GM19351 (cell line): ENCODE data around the gene PLEKHA7.

ENCODE experiments used
- ATAC-seq: cut with Tn5 transposase; IDR thresholded peaks from one replicate; pipeline ENCODE4 v1.9.1; 2021; ENCODE audit warnings: mild to moderate bottlenecking, moderate library complexity; ENCODE audit not compliant: unreplicated experiment

Gene PLEKHA7

DNA sequence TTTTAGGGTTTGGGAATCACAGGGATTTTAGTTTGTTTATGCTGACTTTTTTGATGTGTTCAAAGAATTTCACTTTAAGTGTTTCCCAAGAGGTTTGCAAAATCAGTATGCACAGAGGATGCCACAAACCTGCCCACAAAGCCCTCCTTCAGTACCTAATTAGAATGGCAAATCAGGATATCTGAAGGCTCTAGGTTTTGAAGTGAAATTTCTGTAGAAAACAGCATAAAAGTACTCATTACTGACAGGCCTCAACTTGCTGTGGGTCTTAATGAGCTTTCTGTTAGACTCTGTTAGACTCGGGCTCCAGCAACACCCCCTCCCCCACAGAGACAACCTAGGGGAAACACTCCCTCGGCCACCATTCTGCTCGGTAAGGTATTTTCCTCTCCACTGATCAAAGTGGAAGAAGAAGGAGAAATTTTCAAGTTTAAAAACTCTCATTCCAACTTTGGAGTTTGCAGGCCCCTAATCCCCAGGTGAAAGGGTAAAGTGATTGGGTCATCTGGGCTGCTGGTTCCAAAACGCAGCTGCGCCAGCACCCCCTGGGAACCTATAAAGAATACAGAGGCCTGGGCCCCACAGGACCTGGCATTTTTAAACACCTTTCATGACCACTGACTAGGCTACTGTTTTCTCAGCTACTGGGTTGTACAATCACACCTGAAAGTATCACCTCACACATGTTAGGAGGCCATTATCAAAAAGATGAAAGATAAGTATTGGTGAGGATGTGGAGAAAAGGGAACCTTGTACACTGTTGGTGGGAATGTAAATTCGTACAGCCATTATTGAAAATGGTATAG is 67.5 kb downstream of the PLEKHA7 start:
- ATAC-seq = peak; percentile 67

DNA sequence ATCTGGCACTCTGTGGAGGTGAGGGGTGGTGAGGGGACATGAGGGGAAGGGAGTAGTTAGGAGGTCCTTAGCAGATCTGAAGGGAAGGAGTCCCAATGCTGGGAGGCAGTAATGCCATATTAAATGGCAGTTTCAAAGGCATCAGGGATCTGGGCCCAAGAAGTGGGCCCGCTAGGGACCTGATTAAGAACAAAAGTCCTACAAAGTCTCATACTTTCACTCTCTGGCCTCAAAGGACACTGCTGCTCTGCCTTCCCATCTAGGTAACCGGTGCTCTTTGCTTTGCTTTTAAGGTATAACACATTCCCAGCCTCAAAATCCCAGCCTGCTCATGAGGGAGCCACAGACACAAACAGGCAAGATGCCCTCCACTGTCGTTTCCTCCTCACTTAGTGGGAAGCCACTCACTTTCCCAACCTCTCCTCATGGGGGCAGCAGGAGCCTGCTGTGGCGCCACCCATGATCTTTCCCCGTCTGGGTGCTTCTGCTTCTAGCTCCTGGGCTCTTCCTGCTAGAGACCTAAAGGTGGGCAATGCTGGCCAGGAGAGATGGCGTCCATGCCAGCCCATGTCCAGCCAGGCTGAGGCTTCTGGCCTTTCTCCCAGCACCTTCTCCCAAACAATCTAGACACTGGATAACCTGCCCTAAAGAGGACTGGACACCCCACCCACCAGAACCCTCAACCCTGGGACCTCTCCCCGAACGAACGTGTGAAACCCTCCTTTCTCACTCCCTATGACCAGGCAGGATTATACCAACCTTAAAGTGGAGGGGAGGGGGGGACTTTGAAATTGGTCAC is 68.3 kb downstream of the PLEKHA7 start:
- peak; percentile 75 for ATAC-seq

DNA sequence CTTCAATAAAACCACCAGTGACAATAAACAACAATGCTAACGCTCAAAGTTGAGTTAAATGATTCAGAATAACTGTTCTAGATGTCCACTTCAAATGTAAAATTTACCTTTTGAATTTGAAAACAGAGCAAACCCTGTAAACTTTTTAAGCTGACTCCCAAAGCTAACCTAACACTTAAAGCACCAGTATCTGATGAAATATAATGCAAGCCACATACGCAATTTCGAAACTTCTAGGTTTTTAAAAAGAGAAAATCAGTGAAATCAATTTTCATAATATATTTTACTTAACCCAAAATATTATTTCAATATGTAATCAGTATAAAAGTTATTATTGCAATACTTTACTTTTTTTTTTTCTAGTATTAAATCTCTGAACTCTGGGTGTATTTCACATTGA is 71.3 kb downstream of the PLEKHA7 start:
- ATAC-seq = no peak

DNA sequence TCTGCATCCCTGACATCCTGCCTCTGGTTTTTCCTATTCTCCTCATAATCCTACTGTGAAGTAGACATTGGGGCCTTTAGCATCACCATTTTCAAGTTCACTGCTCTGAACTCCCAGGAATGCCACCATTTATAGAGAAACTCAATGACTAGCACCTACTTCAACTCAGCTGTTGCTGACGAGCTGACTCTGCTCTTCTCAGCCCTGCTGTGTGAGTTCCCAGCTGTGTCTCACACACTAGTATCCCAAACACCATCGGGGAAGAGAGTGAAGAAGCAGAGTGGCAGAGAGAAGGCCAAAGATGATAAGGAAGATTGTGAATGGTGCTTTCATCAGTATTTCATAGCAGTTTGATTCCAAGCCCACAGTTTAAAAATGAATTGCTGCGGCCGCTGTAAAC is 71.9 kb downstream of the PLEKHA7 start:
- no peak for ATAC-seq

DNA sequence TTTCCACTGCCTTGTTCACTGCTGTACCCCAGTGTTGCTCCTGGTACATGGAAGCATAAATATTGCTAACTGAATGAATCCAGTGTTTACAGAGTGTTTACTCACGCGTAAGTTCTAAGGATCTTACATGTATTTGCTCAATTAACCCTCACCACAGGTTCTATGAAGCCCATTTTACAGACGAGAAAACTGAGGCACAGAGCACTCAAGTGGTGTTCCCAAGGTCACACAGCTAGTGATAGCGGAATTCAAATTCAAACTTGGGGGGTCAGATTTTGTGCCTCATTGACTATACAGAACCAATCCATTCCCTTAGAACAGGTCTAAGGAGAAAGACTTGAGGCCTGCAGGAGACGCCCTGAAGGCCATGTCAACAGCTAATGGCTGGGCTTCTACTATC is 72.3 kb downstream of the PLEKHA7 start:
- ATAC-seq = no peak

DNA sequence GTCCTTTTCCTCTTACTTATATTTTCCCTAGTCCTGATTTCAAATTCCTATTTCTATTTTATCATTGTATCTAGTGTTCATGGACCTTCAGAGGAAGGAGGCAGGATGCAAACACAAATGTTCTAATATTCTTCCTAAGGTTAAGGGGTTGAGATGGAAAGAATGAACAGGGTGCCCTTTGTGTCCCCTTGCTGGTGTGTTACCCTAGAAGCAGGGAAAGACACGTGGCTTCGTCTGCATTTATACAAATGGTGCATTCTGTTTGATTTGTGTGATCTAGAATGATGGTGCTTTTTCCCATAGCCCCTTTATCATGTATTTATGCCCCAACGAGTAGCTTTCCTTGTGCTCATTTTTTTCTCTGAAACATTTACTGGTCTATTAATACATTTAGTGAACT is 76.2 kb downstream of the PLEKHA7 start:
- ATAC-seq = no peak

DNA sequence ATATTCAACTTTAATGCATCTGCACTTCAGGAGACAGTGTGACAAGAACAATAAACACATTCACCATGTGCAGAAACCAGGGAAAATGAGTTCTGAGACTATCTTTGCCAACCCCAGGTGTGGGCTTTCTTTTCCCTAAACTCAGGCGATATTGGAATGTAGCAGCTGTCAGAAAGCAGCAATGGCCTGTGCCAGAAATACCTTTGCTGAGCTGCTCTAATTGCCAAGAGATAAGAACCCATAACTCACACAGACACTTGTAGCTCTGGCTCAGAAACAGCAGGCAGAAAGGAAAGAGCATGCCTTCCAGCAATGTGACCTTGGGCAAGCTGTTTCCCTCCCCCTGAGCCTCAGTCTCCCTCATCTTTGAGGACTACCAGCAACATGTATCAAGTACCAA is 77.6 kb downstream of the PLEKHA7 start:
- ATAC-seq = no peak

DNA sequence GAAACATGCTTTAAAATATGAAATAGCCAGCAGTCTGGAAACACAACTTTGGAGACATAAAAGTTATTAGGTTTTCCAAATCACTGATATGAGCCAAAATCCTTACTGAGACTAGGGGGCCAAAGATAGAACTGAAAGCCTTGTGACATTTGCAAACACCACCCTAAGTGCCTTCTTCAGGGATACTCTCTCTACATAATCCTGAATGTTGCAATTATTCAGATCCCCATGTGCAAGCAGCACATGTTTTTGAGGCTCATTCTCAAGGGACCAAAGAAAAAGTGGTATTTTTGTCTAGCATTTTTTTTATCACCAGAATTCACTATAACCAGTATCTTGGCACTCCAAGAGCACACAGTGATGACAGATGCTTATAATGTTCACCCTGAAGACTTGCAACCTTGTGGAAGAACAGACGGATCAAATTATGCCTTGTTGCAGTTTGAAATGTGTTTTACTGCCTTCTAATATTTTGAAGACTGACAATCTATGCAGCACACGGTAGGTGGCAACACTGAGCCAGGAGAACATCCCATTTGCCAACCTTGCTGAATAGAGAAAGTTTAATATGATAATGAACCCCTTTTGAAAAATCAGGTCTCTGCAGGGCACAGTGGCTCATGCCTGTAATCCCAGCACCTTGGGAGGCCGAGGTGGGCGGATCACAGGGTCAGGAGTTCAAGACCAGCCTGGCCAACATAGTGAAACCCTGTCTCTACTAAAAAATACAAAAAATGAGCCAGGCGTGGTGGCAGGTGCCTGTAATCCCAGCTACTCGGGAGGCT is 78.5 kb downstream of the PLEKHA7 start:
- peak; percentile 84 for ATAC-seq

DNA sequence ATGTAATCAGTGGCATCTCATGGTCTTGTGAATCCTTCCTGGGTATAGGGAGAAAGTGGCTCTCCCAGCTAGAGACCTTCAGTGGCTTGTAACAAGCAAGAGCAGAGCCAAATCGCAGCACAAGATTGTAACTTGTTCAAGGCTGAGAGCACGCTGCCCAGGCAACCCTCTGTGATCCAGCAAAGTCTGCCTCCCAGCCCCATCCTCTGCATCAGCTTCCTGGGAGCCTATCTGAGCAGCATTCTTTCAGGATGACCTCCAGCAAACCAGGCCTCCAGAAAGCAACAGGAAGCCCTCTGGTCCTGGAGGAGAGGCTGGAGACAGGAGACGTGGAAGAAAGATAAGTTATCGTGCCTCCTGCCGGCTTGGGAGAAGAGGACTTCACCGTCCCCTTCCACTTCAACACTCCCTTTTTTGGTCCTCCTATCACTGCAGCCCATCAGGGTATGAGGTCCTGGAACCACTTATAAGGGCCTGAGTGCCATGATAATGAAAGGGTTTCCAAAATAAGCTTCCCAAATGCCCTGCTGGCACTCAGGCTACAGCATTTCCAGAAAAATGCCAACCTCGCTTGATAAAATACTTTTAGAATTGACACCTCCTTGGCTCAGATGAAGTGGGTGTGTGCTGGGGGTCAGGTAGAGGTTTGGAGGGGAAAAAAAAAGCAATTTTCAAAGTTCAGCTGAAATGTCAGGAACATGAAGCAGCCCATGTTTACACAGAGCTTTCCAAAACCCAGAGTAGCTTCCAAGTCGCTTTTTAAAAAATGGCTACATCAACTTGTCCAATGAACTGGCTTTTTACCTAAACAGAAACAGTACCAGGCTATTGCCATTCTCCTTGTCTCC is 80.2 kb downstream of the PLEKHA7 start:
- no peak for ATAC-seq

DNA sequence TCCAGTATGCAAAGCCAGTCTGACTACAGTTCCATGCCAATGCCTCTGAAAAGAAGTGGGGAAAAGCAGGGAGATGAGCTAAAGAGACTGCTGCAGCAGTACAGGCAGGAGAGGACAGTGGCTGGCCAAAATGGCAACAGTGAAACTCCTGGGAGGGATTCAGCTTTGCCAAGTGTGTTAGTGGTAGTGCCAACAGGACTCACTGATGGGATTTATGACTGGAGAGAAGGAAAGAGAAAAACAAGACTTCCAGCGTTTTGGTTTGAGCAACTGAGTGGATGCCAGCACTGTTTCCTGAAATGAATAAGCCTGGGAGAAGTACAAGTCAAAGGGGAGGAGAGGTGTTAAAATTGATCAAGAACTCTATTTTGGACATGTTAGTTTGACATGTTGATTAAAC is 80.9 kb downstream of the PLEKHA7 start:
- no peak for ATAC-seq

DNA sequence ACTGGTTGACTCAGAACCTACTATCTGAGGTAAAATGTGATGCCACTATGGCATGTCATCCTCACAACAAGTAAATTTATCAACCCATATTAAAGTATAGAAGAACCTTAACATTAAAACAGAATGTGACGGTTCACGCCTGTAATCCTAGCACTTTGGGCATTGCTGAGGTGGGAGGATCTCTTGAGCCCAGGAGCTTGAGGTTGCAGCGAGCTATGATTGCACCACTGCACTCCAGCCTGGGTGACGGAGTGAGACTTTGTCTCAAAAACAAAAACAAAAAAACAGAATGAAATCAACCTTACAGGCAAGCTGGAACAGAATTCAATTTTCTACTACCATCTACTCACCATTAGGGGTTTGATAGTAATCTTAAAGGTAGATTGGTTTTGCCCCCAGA is 86.2 kb downstream of the PLEKHA7 start:
- ATAC-seq = no peak

DNA sequence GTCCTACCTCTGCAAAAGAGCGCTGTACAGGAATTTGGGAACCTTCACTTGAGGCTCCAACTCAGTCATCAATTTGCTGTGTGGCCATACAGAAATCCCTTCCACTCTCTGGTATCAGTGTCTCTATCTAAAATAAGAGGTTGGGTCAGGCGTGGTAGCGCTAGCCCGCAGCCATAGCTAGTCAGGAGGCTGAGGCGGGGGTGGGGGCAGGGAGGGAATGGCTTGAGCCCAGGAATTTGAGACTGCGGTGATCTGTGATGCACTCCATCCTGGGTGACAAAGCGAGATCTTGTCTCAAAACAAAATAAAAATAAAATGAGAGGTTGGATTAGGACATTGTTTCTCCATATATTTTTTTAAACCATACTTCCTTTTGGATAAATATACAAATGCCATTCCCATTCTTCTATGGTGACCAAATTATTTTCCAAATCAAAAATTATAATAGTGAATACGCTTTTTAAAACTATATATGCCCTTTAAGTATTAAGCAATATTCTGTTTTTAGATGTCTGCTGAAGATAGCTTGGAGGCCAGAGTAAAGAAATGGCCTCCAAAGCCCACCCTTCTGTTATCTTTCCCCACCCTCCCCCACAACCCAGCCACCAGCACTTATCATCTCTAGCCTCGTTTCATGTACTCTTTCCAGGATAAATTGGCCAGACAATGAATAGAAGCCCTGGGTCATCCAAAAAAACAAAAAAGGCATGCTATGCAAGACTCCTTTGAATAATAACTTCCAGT is 87.2 kb downstream of the PLEKHA7 start:
- no peak for ATAC-seq

DNA sequence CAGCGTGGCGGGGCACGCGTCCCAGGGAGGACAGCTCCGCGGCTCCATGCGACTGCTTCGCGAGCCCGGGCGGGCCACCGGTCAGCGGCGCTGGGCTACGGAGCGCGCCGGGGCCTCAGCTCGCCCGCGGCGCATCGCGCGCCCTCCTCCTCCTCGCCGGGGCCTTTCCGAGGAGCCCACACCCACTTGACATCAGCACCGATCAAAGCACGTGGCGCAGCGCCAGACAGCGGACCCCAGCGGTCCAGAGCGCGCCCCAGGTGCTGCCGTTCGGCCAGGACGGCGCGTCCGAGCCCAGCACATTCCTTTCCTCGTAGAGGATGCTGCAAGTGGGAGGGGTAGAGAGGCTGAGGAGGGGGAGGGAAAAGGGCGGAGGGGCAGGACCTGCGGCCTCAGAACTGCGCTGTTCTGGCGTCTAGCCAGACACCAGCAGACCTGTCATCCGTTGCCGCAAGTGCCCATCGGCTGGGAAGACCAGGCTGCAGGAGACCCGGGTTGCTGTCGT is 88.6 kb downstream of the PLEKHA7 start:
- ATAC-seq = no peak

DNA sequence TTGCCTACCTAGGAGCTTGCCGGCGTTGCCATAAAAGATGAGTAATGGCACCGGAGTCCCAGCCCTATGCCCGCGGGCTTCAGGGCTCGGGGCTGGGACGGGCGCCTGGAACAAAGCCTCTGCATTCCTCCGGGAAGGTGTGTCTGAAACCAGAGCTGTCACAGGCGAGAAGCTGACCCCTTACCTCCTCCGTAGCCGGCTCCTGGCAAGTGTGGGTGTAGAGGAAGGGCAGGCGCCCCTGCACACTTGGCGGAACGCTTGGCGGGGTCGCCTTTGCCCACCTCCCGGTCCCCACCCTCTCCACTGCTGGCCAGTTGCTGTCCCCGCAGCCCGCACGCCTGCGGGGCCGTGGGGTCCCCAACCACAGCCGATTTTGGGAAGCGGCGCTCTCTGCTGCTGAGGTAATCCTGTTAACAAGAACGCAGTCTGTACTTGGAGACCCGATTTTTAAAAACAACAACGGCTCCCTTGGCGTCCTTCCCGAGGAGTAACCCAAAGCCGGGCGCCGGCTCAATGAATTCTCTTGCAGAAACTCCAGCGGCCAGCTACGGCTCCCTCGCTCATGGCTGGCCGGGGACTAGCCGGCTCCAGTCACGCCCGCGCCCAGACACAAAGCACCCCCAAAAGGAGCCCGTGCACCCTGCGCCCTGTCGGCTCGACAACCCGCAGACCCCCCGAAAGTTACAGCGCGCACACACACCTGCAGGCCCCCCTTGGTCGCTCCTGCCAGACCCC is 89.2 kb downstream of the PLEKHA7 start:
- no peak for ATAC-seq

DNA sequence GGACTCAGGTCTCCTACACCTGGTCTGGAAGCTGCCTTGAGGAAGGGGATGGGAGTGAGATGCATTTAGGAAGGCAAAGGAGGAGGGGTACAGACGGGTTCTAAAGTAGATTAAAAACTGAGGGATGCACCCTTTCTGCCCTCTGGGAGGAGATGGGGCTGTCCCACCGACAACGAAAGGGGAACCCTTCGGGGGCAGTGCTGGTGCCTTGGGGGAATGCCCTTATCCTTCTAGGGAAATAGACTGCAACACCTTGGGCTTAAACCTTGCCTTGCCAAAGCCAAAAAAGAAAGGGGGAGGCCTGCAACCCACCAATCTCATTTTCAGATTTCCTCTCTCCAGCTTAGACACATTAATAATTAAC is 89.8 kb downstream of the PLEKHA7 start:
- no peak for ATAC-seq

DNA sequence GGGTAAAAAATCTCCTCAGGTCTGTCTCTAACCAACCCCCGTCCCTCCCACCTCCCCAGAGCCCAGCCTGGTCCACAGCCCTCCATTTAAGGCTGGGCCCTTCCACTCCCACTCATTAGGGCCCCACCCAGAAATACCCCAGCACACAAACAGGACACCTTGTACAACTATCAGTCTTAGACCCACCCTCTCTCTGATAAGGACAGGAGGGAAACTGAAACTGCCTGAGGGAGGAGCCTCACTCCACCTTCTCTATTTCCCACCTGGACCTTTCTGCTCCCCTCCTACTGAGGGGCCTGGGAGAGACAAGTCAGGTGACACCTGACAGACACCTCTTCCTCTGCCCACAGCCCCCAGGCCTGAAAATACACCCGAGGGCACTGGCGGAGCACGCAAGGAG is 90.2 kb downstream of the PLEKHA7 start:
- ATAC-seq = peak; percentile 31

DNA sequence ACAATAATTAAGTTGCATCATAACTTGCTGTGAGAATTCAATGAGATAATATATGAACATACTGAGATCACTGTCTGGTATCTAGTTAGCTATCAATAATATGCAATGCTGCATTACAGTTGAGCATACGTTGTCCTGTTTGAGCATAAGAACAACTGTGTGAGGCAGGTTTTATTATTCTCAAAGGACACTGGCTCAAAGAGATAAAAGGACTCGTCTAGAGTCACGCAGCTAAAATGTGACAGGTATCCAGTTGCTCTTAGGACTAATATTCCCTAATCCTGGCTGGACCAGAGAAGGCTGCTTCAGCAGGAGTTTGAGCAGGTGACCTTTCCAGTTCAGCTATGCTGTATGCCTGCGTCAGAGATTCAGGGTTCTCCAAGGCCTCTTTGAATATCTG is 92.5 kb downstream of the PLEKHA7 start:
- no peak for ATAC-seq

DNA sequence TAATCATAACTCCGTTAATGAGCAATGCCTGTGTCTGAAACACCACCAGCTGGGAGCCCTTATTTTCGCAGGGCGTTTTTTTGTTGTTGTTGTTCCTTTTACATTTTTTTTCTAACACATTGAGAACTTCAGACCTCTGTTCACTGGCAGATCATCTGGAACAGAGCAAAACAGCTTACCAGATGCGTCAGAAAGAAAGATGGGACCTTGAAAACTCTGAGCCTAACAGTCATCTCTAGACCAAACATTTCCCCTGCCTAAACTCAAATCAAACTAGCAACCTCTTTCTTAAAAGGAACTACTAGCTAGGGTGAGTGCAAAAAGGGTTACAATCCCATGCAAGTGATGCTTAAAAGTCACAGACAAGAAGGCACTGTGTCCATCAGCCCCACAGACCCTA is 93.2 kb downstream of the PLEKHA7 start:
- ATAC-seq = peak; percentile 50

DNA sequence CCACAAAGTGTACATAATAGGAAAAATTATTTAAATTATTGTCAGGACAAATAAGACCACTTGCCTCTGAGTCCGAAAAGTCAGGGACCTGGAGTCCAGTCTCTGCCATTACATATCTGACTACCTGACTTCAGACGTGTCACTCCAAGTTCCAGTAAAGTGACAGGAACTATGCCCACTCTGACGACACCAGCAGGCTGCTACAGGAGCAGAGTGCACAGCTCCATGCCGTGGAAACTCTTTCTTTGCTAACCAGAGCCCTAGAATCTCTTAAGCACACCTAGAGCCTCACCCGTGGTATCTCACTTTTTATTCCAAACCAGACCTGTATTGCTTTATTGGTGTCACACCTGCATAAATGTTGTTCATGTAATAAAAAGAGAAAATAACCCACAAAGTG is 93.7 kb downstream of the PLEKHA7 start:
- ATAC-seq = no peak
